ENCODE data around the gene AGAP3.
A peak's percentile ranks its signal among the peaks of the same experiment; 100 is the strongest.

AGAP3 gene

GRCh38 chr7:151088019-151088855, 2.0 kb downstream of the AGAP3 start:
- no peak for DNase-seq (ENCODE audit: low spot score)

GRCh38 chr7:151088856-151089699, 2.8 kb downstream of the AGAP3 start:
- DNase-seq (ENCODE audit: low spot score), result peak; percentile 45

GRCh38 chr7:151089893-151090730, 3.8 kb downstream of the AGAP3 start:
- DNase-seq (ENCODE audit: low spot score), result no peak

- no peak for DNase-seq (ENCODE audit: low spot score)
These were observed 4.7 kb downstream of the AGAP3 start for GRCh38 chr7:151091003-151091402.

GRCh38 chr7:151091431-151091830, 5.2 kb downstream of the AGAP3 start:
- DNase-seq (ENCODE audit: low spot score), result no peak

GRCh38 chr7:151091988-151092387, 5.7 kb downstream of the AGAP3 start:
- DNase-seq (ENCODE audit: low spot score), result no peak

GRCh38 chr7:151093748-151094147, 7.5 kb downstream of the AGAP3 start:
- no peak for DNase-seq (ENCODE audit: low spot score)

GRCh38 chr7:151094675-151095074, 8.4 kb downstream of the AGAP3 start:
- DNase-seq (ENCODE audit: low spot score), result no peak

GRCh38 chr7:151095123-151095797, 9.0 kb downstream of the AGAP3 start:
- no peak for DNase-seq (ENCODE audit: low spot score)

- DNase-seq (ENCODE audit: low spot score), result no peak
These were observed 9.7 kb downstream of the AGAP3 start for GRCh38 chr7:151095828-151096475.

GRCh38 chr7:151099486-151100211, 13.4 kb downstream of the AGAP3 start:
- no peak for DNase-seq (ENCODE audit: low spot score)

- DNase-seq (ENCODE audit: low spot score), result no peak
These were observed 14.6 kb downstream of the AGAP3 start for GRCh38 chr7:151100921-151101320.

GRCh38 chr7:151101621-151102396, 15.5 kb downstream of the AGAP3 start:
- DNase-seq (ENCODE audit: low spot score), result no peak

GRCh38 chr7:151102991-151103390, 16.7 kb downstream of the AGAP3 start:
- DNase-seq (ENCODE audit: low spot score), result no peak

- DNase-seq (ENCODE audit: low spot score), result no peak
These were observed 17.7 kb downstream of the AGAP3 start for GRCh38 chr7:151103973-151104372.

- no peak for DNase-seq (ENCODE audit: low spot score)
These were observed 18.3 kb downstream of the AGAP3 start for GRCh38 chr7:151104411-151105235.

GRCh38 chr7:151107882-151108281, 21.6 kb downstream of the AGAP3 start:
- no peak for DNase-seq (ENCODE audit: low spot score)

All from COLO829 (cell line).